ENCODE data around the gene ZFP3. TPM values are rescaled to one million over a fixed set of nuclear protein-coding genes. Genes with fewer than 3 reads are reported as not detected.
"Not testable (repeated sequence)": the region's sequence is repeated elsewhere in the genome, so short reads cannot be mapped to it uniquely, and the experiment has no call there.

The ZFP3 gene
- total RNA-seq, 2 experiments from 2014 or later: 0.34 to 0.98 TPM

DNA sequence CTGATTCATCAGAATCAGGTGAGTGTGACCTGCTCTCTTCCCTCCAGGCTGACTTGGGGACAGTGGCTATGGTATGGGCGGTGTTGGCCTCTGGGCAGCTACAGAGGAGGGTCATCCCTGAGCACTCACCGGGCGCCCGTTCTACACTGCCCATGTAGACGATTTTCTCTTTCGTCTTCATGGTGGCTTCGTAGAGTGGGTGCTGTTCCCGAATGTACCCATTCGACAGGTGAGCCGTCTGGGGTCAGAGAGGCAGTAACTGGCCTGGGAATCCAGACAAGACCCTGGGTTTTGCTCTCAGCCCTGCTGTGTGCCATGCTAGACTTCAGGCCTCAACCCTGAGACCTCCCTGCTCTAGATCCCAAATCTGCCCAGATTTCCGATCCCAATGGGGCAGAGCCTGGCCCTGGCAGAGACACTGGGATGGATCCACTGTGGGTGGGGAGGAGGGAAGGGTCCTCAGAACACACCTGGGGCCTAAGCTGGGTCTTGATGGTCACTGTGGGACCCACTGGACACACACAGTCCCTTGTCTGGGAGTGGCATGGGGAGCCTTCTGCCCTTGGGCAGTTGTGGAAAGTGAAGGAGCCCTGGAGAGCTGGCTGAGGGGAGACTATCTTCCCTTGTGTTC, 50.8 kb downstream of the ZFP3 start:
- no peak overlapping the region for H2AFZ ChIP-seq (ENCODE audit: low read length)
- no peaks in the 10 kb centered on the region for H3K9me3 ChIP-seq (ENCODE audit: low read length)
- DNase-seq (ENCODE audit: low spot score): no peak
- no peaks in the 10 kb centered on the region for H3K79me2 ChIP-seq (ENCODE audit: insufficient read depth, low read depth, low read length)
- ChIA-PET POLR2A (no interaction called here), CTCF (ENCODE audit: unreplicated experiment) (no interaction called here)
- H3K9me2 ChIP-seq (ENCODE audit: insufficient read depth, low read length): no peaks in the 10 kb centered on the region
- H3K4me2 ChIP-seq (ENCODE audit: low read length): no peak overlapping the region
- no peaks in the 10 kb centered on the region for H4K20me1 ChIP-seq (ENCODE audit: insufficient read depth, low read length)
- no peak overlapping the region for H3K27ac ChIP-seq (ENCODE audit: low read depth, low read length, poor library complexity, severe bottlenecking)
- no peaks in the 10 kb centered on the region for H3K36me3 ChIP-seq (ENCODE audit: insufficient read depth, low read length)
- no peaks in the 10 kb centered on the region for H3K4me1 ChIP-seq (ENCODE audit: insufficient read depth, low read length, poor library complexity, severe bottlenecking)
- no TSS peak for BruUV-seq (replicated peaks)
- TF ChIP-seq EZH2phosphoT487 (IDR thresholded peaks at IDR 0.05; ENCODE audit: borderline replicate concordance, low read depth, low read length): no peak
- TF ChIP-seq, protein P1, sequence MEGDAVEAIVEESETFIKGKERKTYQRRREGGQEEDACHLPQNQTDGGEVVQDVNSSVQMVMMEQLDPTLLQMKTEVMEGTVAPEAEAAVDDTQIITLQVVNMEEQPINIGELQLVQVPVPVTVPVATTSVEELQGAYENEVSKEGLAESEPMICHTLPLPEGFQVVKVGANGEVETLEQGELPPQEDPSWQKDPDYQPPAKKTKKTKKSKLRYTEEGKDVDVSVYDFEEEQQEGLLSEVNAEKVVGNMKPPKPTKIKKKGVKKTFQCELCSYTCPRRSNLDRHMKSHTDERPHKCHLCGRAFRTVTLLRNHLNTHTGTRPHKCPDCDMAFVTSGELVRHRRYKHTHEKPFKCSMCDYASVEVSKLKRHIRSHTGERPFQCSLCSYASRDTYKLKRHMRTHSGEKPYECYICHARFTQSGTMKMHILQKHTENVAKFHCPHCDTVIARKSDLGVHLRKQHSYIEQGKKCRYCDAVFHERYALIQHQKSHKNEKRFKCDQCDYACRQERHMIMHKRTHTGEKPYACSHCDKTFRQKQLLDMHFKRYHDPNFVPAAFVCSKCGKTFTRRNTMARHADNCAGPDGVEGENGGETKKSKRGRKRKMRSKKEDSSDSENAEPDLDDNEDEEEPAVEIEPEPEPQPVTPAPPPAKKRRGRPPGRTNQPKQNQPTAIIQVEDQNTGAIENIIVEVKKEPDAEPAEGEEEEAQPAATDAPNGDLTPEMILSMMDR (conservative IDR thresholded peaks at IDR 0.05; ENCODE audit: low read length): no peak
- H3K4me3 ChIP-seq (ENCODE audit: low read depth, low read length, poor library complexity, severe bottlenecking): no peak overlapping the region
- intact Hi-C loops (cut with micrococcal nuclease; ENCODE audit: unreplicated experiment): no loop called here

DNA sequence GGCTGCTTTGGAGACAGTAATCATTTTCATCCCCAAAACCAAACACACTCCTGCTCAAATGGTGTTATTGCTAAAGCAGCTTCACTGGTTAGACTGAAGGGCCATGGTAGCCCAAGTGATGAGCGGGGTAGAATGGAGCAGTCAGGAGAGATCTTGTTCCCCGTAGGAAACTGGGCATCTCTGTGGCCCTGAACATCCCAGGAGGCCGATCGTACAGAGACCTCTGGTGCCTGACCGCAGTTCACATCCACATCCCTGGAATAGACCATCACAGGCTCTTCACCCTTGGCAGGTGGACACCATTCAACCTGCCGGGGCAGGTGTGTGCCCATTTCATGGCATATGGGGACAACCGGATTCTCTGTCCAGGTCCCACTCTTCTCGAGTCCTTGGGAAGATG, 51.5 kb downstream of the ZFP3 start:
- H3K4me1 ChIP-seq (ENCODE audit: insufficient read depth, low read length, poor library complexity, severe bottlenecking); POLR2A ChIA-PET; intact Hi-C loops (cut with micrococcal nuclease; ENCODE audit: unreplicated experiment); DNase-seq (ENCODE audit: low spot score); H3K9me3 ChIP-seq (ENCODE audit: low read length); H2AFZ ChIP-seq (ENCODE audit: low read length); BruUV-seq (replicated peaks); H3K4me3 ChIP-seq (ENCODE audit: low read depth, low read length, poor library complexity, severe bottlenecking); H3K27ac ChIP-seq (ENCODE audit: low read depth, low read length, poor library complexity, severe bottlenecking); H3K9me2 ChIP-seq (ENCODE audit: insufficient read depth, low read length); H3K4me2 ChIP-seq (ENCODE audit: low read length); CTCF ChIA-PET (ENCODE audit: unreplicated experiment); H3K79me2 ChIP-seq (ENCODE audit: insufficient read depth, low read depth, low read length); H3K36me3 ChIP-seq (ENCODE audit: insufficient read depth, low read length); H4K20me1 ChIP-seq (ENCODE audit: insufficient read depth, low read length): not testable (repeated sequence)

GRCh38 chr17:5130261-5130660, 52.0 kb downstream of the ZFP3 start:
- H3K9me3 ChIP-seq (ENCODE audit: low read length); H3K79me2 ChIP-seq (ENCODE audit: insufficient read depth, low read depth, low read length); POLR2A ChIA-PET; H4K20me1 ChIP-seq (ENCODE audit: insufficient read depth, low read length); H3K4me2 ChIP-seq (ENCODE audit: low read length); CTCF ChIA-PET (ENCODE audit: unreplicated experiment); DNase-seq (ENCODE audit: low spot score); H2AFZ ChIP-seq (ENCODE audit: low read length); H3K9me2 ChIP-seq (ENCODE audit: insufficient read depth, low read length); H3K27ac ChIP-seq (ENCODE audit: low read depth, low read length, poor library complexity, severe bottlenecking); BruUV-seq (replicated peaks); intact Hi-C loops (cut with micrococcal nuclease; ENCODE audit: unreplicated experiment); H3K4me1 ChIP-seq (ENCODE audit: insufficient read depth, low read length, poor library complexity, severe bottlenecking); H3K4me3 ChIP-seq (ENCODE audit: low read depth, low read length, poor library complexity, severe bottlenecking); H3K36me3 ChIP-seq (ENCODE audit: insufficient read depth, low read length): not testable (repeated sequence)

DNA sequence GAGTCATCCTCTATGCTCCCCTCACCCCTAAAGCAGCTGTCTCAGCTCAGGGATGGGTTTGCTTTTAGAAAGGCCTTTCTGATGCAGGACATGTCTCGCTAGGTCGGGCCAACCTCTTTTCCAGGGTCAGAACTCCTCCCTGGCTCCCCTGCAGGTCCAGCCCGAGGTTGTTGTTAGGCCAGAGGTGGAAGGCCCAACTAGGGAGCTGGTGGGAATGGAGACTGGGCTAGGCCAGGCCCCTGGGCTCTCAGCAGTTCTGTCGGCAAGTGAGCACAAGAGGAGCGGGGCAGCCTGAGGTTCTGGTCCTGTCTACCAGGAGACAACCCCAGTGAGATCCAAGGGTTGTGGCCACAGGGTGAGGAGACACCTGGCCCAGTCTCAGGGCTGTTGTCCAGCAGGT, 52.4 kb downstream of the ZFP3 start:
- CTCF ChIA-PET (ENCODE audit: unreplicated experiment); H4K20me1 ChIP-seq (ENCODE audit: insufficient read depth, low read length); intact Hi-C loops (cut with micrococcal nuclease; ENCODE audit: unreplicated experiment); H3K27ac ChIP-seq (ENCODE audit: low read depth, low read length, poor library complexity, severe bottlenecking); H3K36me3 ChIP-seq (ENCODE audit: insufficient read depth, low read length); H3K4me1 ChIP-seq (ENCODE audit: insufficient read depth, low read length, poor library complexity, severe bottlenecking); POLR2A ChIA-PET; H3K4me2 ChIP-seq (ENCODE audit: low read length); H3K9me3 ChIP-seq (ENCODE audit: low read length); H3K79me2 ChIP-seq (ENCODE audit: insufficient read depth, low read depth, low read length); DNase-seq (ENCODE audit: low spot score); H2AFZ ChIP-seq (ENCODE audit: low read length); H3K9me2 ChIP-seq (ENCODE audit: insufficient read depth, low read length); H3K4me3 ChIP-seq (ENCODE audit: low read depth, low read length, poor library complexity, severe bottlenecking); BruUV-seq (replicated peaks): not testable (repeated sequence)

Measured in OCI-LY7 (cell line).